Thyroid gland (tissue), 4 donors: ENCODE measurements around the gene LRRC56. TPM values are rescaled to one million over a fixed set of nuclear protein-coding genes. Genes with fewer than 3 reads are reported as not detected.
"Not testable (repeated sequence)": the region's sequence is repeated elsewhere in the genome, so short reads cannot be mapped to it uniquely, and the experiment has no call there.

Experiments
- DNase-seq, 2 donors: peaks; one replicate each; pipeline ENCODE4 v3.0.0-alpha.2; 2019
- H3K27ac ChIP-seq, 3 donors: fragments of 200-600 bp; sonication (generic); 1 replicate in 2 of 3; 2 replicates in 1 of 3; pipeline ENCODE4 v1.5.1; 2016 to 2019; ENCODE audit warnings: mild to moderate bottlenecking in 1 of 3, moderate library complexity in 1 of 3
- H3K27me3 ChIP-seq: fragments of 200-600 bp; sonication (generic); one replicate; pipeline ENCODE4 v1.5.1; 2019
- H3K36me3 ChIP-seq, 2 donors: fragments of 200-600 bp; sonication (generic); one replicate each; pipeline ENCODE4 v1.5.1; 2016 to 2019
- H3K4me1 ChIP-seq, 2 donors: fragments of 200-600 bp; sonication (generic); one replicate each; pipeline ENCODE4 v1.5.1; 2017 to 2019
- H3K4me3 ChIP-seq, 3 donors: fragments of 200-600 bp; sonication (generic); replicated peaks in 1 of 3; 1 replicate in 2 of 3; 2 replicates in 1 of 3; pipeline ENCODE4 v1.5.1; 2016; ENCODE audit warnings: mild to moderate bottlenecking in 1 of 3
- H3K9me3 ChIP-seq: fragments of 200-600 bp; sonication (generic); one replicate; pipeline ENCODE4 v1.5.1; 2017
- CTCF ChIP-seq, 6 experiments: fragments of 200-600 bp in 3 of 6; fragments of 450-650 bp in 3 of 6; sonication (generic) in 3 of 6; IDR thresholded peaks; one replicate each; pipeline ENCODE4 v1.5.1; 2016 to 2019; ENCODE audit warnings: antibody characterized with exemption in 6 of 6, mild to moderate bottlenecking in 2 of 6, inconsistent platforms in 1 of 6, moderate library complexity in 1 of 6
- POLR2A ChIP-seq, 2 donors: fragments of 450-650 bp; IDR thresholded peaks; one replicate each; pipeline ENCODE4 v1.6.1; 2017; ENCODE audit warnings: antibody characterized with exemption in 2 of 2, mild to moderate bottlenecking in 2 of 2, moderate library complexity in 1 of 2
- WGBS, 2 donors: methylation state at CpG; one replicate each; pipeline ENCODE4 v1.1.5; 2017; 5-methylcytosine and 5-hydroxymethylcytosine counted together
- intact Hi-C: fragments of 100-400 bp; cut with DNase I; formaldehyde crosslinking; loops from one replicate; pipeline ENCODE4 v1.15.1; 2023
- total RNA-seq, 4 donors: library from RNA; depleted of rRNA; stranded (reverse); fragments of >200 nt; gene quantifications; one replicate each; pipeline ENCODE4 v1.2.3, GENCODE V29; 2016

Gene LRRC56
- total RNA-seq, 4 donors from 2014 or later, result 1.7 to 2.6 (median 2.3) TPM

GRCh38 chr11:508956-509355 is 28.4 kb upstream of the LRRC56 start:
- Histone ChIP-seq H3K4me3 (no peak overlapping the region), H3K27me3 (no peaks in the 10 kb centered on the region), H3K9me3 (no peaks in the 10 kb centered on the region), H3K27ac (no peak overlapping the region), H3K4me1 (peaks cover 26 to 27% of the 10 kb centered on the region in 2 donors), H3K36me3 (peaks cover 5 to 6% of the 10 kb centered on the region in 2 donors)
- no peak for DNase-seq
- WGBS, 2 donors, result 84 to 91% methylated on average over 5 of the region's 5 CpGs
- TF ChIP-seq POLR2A (IDR thresholded peaks at IDR 0.05), result no peak
- TF ChIP-seq CTCF (IDR thresholded peaks at IDR 0.05), result no peak
- intact Hi-C loops, result loop anchor here (10.0 kb wide), 1 partner anchor 304 kb away; the partner anchor contains the start of genes BET1L and RIC8A

- Histone ChIP-seq H3K9me3 (no peaks in the 10 kb centered on the region), H3K4me3 (no peak overlapping the region), H3K36me3 (peaks cover 5 to 6% of the 10 kb centered on the region in 2 donors), H3K27ac (no peak overlapping the region), H3K4me1 (peaks cover 1 to 2% of the 10 kb centered on the region in 2 donors), H3K27me3 (no peaks in the 10 kb centered on the region)
- intact Hi-C loops, result no loop called here
- WGBS, 2 donors, result 94% methylated on average over 29 of the region's 29 CpGs
- TF ChIP-seq CTCF (IDR thresholded peaks at IDR 0.05), result no peak
- no peak for DNase-seq
Observed at GRCh38 chr11:512761-513595, 24.3 kb upstream of the LRRC56 start.

GRCh38 chr11:514606-515005 is 22.7 kb upstream of the LRRC56 start:
- Histone ChIP-seq H3K9me3 (no peaks in the 10 kb centered on the region), H3K36me3 (peaks cover 0 to 6% of the 10 kb centered on the region in 2 donors), H3K4me1 (peaks cover 0 to 4% of the 10 kb centered on the region in 2 donors), H3K4me3 (no peak overlapping the region), H3K27me3 (no peaks in the 10 kb centered on the region), H3K27ac (no peak overlapping the region)
- DNase-seq, result no peak
- no peak for TF ChIP-seq POLR2A (IDR thresholded peaks at IDR 0.05)
- no peak for TF ChIP-seq CTCF (IDR thresholded peaks at IDR 0.05)
- intact Hi-C loops, result no loop called here
- WGBS, 2 donors, result 96 to 99% methylated on average over 10 of the region's 10 CpGs

GRCh38 chr11:515131-515530 is 22.2 kb upstream of the LRRC56 start:
- no peak for DNase-seq
- Histone ChIP-seq H3K9me3 (no peaks in the 10 kb centered on the region), H3K4me1 (peaks cover 0 to 4% of the 10 kb centered on the region in 2 donors), H3K36me3 (peaks cover 0 to 3% of the 10 kb centered on the region in 2 donors), H3K4me3 (no peak overlapping the region), H3K27ac (no peak overlapping the region), H3K27me3 (no peaks in the 10 kb centered on the region)
- WGBS, 2 donors, result 89 to 90% methylated on average over 6 of the region's 6 CpGs
- TF ChIP-seq CTCF (IDR thresholded peaks at IDR 0.05) (no peak), POLR2A (IDR thresholded peaks at IDR 0.05) (no peak)
- intact Hi-C loops, result no loop called here

GRCh38 chr11:516400-516799 is 20.9 kb upstream of the LRRC56 start:
- Histone ChIP-seq H3K27me3 (no peaks in the 10 kb centered on the region), H3K36me3 (no peaks in the 10 kb centered on the region), H3K9me3 (no peaks in the 10 kb centered on the region), H3K27ac (no peak overlapping the region), H3K4me3 (no peak overlapping the region), H3K4me1 (peaks cover 0 to 4% of the 10 kb centered on the region in 2 donors)
- WGBS, 2 donors, result 97 to 98% methylated on average over 4 of the region's 4 CpGs
- intact Hi-C loops, result no loop called here
- TF ChIP-seq POLR2A (IDR thresholded peaks at IDR 0.05) (no peak), CTCF (IDR thresholded peaks at IDR 0.05) (no peak)
- no peak for DNase-seq

GRCh38 chr11:516918-517685 is 20.2 kb upstream of the LRRC56 start:
- H3K9me3 ChIP-seq, H3K27me3 ChIP-seq, H3K4me3 ChIP-seq, H3K4me1 ChIP-seq, intact Hi-C loops, DNase-seq, H3K36me3 ChIP-seq, H3K27ac ChIP-seq: not testable (repeated sequence)
- 87 to 92% methylated on average over 27 to 43 of the region's 43 CpGs for WGBS, 2 donors
